Measurements from ENCODE around the gene PLAAT5.
A peak's percentile ranks its signal among the peaks of the same experiment; 100 is the strongest.

Gene PLAAT5

GRCh38 chr11:63478896-63479295 is 12.1 kb downstream of the PLAAT5 start:
- peak; percentile 46 for DNase-seq
- peak; percentile 88 for TF ChIP-seq CTCF (IDR thresholded peaks at IDR 0.05)
- no peaks in the 10 kb centered on the region for H3K4me1 Mint-ChIP-seq
- H3K27me3 Mint-ChIP-seq (ENCODE audit: low read depth, poor library complexity), result peaks cover 14% of the 10 kb centered on the region
- no peak overlapping the region for H3K27ac Mint-ChIP-seq
- no peaks in the 10 kb centered on the region for H3K36me3 Mint-ChIP-seq (ENCODE audit: low read depth)
- H3K9me3 Mint-ChIP-seq, result peaks cover 28% of the 10 kb centered on the region
- H3K4me3 Mint-ChIP-seq, result no peak overlapping the region

GRCh38 chr11:63476618-63477017 is 14.3 kb downstream of the PLAAT5 start:
- peaks cover 13% of the 10 kb centered on the region for H3K27me3 Mint-ChIP-seq (ENCODE audit: low read depth, poor library complexity)
- no peak for DNase-seq
- H3K27ac Mint-ChIP-seq, result no peak overlapping the region
- TF ChIP-seq CTCF (IDR thresholded peaks at IDR 0.05), result no peak
- H3K4me1 Mint-ChIP-seq, result no peaks in the 10 kb centered on the region
- H3K36me3 Mint-ChIP-seq (ENCODE audit: low read depth), result no peaks in the 10 kb centered on the region
- H3K9me3 Mint-ChIP-seq, result peaks cover 17% of the 10 kb centered on the region
- H3K4me3 Mint-ChIP-seq, result no peak overlapping the region

- no peak for TF ChIP-seq CTCF (IDR thresholded peaks at IDR 0.05)
- H3K27ac Mint-ChIP-seq, result no peak overlapping the region
- H3K27me3 Mint-ChIP-seq (ENCODE audit: low read depth, poor library complexity), result peaks cover 14% of the 10 kb centered on the region
- H3K4me3 Mint-ChIP-seq, result no peak overlapping the region
- no peaks in the 10 kb centered on the region for H3K4me1 Mint-ChIP-seq
- peaks cover 21% of the 10 kb centered on the region for H3K9me3 Mint-ChIP-seq
- DNase-seq, result no peak
- H3K36me3 Mint-ChIP-seq (ENCODE audit: low read depth), result no peaks in the 10 kb centered on the region
Measured at GRCh38 chr11:63472372-63472771, 18.6 kb downstream of the PLAAT5 start.

GRCh38 chr11:63470311-63470710 is 20.7 kb downstream of the PLAAT5 start:
- H3K36me3 Mint-ChIP-seq (ENCODE audit: low read depth), result no peaks in the 10 kb centered on the region
- no peak overlapping the region for H3K27ac Mint-ChIP-seq
- no peak for TF ChIP-seq CTCF (IDR thresholded peaks at IDR 0.05)
- no peaks in the 10 kb centered on the region for H3K4me1 Mint-ChIP-seq
- H3K9me3 Mint-ChIP-seq, result peaks cover 9% of the 10 kb centered on the region
- DNase-seq, result no peak
- no peak overlapping the region for H3K4me3 Mint-ChIP-seq
- peaks cover 14% of the 10 kb centered on the region for H3K27me3 Mint-ChIP-seq (ENCODE audit: low read depth, poor library complexity)

- peaks cover 14% of the 10 kb centered on the region for H3K27me3 Mint-ChIP-seq (ENCODE audit: low read depth, poor library complexity)
- no peak for DNase-seq
- no peaks in the 10 kb centered on the region for H3K4me1 Mint-ChIP-seq
Measured at GRCh38 chr11:63462137-63462536, 28.8 kb downstream of the PLAAT5 start.

More at GRCh38 chr11:63462137-63462536, 28.8 kb downstream of the PLAAT5 start:
- Mint-ChIP-seq H3K9me3 (no peaks in the 10 kb centered on the region), H3K27ac (no peak overlapping the region), H3K4me3 (no peak overlapping the region), H3K36me3 (ENCODE audit: low read depth) (no peaks in the 10 kb centered on the region)
- TF ChIP-seq CTCF (IDR thresholded peaks at IDR 0.05), result no peak

All from nephron progenitor cell (in vitro differentiated cells).